GM19438 (cell line): ENCODE measurements around the gene SLC2A10.

ENCODE experiments used
- ATAC-seq: cut with Tn5 transposase; IDR thresholded peaks from one replicate; pipeline ENCODE4 v1.9.1; 2021; ENCODE audit warnings: low read depth; ENCODE audit not compliant: unreplicated experiment

The SLC2A10 gene

GRCh38 chr20:46701986-46702385, 7.5 kb upstream of the SLC2A10 start:
- ATAC-seq, result no peak

- no peak for ATAC-seq
These were observed 6.8 kb upstream of the SLC2A10 start for GRCh38 chr20:46702447-46703203.

DNA sequence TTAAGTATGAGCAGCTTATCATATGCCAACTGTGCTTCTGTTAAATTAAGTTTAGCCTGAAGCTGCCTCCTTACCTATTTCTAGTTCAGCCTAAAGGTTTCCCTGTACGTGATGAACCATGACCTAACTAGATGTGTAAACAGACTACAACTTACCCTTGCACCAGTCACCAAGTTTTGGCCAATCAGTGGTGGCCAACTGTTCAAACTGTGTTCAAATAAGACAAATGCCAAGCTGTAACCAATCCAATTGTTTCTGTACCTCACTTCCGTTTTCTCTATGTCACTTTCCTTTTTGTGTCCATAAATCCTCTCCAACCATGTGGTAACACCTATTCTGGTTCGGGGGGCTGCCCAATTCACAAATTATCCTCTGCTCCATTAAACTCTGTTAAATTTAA, 6.0 kb upstream of the SLC2A10 start:
- no peak for ATAC-seq

GRCh38 chr20:46704714-46705377, 4.6 kb upstream of the SLC2A10 start:
- no peak for ATAC-seq

- ATAC-seq, result no peak
These were observed 4.1 kb upstream of the SLC2A10 start for GRCh38 chr20:46705378-46705729.

- ATAC-seq, result no peak
These were observed 3.2 kb upstream of the SLC2A10 start for GRCh38 chr20:46706242-46706641.

DNA sequence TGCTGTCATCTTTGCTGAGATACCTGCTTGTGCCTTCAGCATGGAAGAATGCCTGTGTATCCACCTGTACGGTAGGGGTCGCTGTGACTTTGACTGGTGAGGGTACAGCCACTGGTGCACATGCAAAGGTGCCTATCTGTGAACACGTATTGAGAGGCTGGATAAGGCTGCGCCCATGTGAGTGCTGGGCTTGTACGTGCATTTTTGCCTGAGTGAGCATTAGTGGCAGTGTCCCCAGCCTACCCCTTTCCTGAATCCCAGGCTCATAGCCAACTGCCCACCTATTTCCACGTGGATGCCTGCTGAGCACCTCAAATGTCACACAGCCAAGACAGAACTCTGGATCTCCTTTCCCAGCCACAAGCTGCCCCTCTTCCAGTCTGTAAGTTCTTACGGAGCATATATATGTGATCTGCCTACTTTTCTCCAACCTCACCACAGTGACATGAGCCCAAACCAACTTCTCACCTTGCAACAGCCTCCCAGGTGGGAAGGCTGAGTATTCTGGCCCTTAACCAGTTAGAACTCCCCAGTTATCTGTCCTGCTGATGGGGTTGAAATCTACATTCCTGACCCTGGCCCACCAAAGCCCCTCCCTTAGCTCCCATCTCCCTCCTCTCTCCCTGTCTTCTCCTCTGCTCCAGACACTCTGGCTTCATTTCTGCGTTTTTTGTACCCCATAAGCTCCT, 1.1 kb upstream of the SLC2A10 start:
- ATAC-seq, result no peak

- no peak for ATAC-seq
These were observed 392 bp upstream of the SLC2A10 start for GRCh38 chr20:46709055-46709458.

DNA sequence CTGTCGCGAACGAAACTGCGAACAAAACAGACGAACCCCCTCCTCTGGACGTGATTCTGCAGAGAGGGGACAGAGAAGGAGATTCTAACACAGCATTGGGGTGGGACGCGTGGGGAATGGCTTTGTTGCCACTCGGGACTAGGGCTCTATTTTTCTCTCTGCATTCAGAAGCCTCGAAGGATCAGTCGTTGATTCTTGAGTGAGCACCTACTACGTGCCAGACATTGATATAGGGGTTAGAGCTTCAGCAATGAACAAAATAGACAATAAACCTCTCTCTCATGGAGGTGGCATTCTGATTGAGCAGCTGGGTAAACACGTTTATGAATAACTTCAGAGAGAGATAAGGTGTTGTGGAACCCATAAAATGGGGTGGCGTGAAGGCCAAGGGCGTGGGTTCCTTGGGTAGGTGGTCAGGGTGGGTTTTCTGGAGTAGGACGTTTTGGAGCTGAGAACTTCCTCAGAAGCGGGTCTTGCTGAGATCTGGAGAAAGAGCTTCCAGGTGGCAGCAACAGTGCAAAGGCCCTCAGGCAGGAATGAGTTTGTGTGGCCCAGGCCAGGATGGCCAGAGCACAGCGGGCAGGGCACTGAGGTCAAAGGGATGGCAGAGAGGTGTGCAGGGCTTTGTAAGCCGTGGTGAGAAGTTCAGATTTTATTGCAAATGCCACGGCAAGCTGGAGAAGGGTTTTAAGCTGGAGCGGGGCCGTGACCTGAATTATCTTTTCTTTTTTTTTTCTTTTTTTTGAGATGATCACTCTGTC, 884 bp downstream of the SLC2A10 start:
- no peak for ATAC-seq

- no peak for ATAC-seq
These were observed 2.7 kb downstream of the SLC2A10 start for GRCh38 chr20:46712056-46712636.

DNA sequence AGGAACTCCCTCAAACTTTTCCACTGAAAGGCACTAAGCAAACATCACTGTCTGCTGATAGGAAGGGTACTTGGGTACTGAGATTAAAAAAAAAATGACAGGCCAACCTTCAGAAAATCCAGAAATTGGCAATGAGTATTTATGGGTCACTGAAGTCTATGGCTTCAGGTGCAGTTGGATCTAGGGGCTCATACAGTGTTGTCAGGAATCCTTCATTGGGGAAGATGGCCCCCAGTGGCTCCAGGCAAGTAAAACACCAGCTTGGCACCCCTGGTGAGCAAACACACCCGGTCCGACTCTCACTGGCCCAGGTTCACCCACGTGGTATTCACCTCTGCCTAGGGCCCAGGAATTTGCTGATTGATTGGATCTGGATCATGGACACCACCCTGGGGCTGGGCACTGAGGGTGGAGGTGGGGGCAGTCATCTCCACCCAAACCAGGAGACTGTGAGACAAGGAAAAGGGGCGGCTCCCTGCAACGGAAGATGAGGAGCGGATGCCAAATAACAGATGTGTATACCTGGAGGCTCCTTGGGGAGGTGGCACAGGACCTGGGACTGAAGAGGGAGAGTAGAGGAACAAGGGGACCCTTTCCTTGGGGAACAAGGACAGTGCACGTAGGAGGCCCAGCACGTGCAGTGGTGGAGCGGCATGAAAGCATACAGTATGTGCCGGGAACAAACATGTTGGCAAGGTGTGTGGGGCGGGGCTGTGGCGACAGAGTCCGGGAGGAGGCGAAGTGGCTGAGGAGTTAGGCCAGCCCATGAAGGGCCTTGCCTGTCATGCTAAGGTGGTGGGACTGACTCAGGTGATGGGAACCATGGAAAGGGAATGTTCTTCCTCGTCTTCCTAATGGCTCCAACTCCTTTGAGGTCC, 4.7 kb downstream of the SLC2A10 start:
- no peak for ATAC-seq

GRCh38 chr20:46715292-46715756, 5.9 kb downstream of the SLC2A10 start:
- no peak for ATAC-seq

DNA sequence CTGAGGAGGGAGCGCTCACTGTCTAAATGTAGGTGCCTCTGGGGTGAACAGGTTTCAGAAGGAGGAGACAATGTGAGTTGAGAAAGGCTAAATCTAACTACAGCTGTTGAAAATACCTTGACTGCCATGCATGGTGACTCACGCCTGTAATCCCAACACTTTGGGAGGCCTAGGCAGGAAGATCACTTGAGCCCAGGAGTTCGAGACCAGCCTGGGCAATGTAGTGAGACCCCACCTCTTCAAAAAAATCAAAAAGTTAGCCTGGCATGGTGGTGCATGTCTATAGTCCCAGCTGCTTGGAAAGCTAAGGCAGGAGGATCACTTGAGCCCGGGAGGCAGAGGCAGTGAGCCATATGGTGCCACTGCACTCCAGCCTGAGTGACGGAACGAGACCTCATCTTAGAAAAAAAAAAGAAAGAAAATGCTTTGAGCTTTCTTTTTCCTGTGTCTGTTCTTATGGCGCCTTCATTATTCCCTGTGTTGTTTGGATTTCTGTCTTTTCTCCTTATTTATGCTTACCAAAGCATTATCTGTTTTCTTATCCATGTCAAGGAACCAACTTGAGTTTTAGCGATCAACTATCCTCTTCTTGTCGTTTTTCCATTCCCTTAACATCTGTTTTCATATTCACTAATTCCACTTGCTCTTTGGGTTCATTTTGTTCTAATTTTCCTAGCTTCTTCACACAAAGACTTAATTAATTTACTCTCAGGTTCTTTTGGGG, 8.5 kb downstream of the SLC2A10 start:
- ATAC-seq, result no peak

- no peak for ATAC-seq
These were observed 10.6 kb downstream of the SLC2A10 start for GRCh38 chr20:46720019-46720418.

DNA sequence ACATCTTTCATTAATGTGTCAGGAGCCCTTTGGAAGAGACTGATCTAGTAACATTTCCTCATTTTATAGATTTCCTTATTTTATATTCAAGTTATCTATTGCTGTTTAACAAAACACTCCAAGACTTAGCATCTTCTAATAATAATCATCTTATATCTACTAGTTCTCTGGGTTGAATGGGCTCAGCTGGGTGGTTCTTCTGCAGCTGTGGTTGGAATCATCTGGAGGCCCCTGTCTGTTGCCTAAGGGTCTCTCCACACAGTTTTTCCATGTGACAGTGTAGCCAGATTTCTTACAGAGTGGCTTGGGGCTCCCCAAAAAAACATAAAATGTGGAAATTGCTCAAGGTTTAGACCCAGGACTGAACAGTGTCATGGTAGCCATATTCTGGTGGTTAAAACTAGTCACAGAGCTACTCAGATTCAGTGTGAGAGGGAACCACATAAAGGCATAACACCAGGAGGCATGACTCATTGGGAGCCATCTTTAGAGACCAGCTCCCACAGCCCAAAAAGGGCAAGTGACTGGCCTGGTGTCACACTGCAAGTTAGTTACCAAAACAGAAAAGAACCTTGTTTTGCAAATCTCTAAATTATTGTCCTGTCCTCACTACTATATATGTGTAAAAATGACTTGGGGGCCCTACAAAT, 11.5 kb downstream of the SLC2A10 start:
- no peak for ATAC-seq

DNA sequence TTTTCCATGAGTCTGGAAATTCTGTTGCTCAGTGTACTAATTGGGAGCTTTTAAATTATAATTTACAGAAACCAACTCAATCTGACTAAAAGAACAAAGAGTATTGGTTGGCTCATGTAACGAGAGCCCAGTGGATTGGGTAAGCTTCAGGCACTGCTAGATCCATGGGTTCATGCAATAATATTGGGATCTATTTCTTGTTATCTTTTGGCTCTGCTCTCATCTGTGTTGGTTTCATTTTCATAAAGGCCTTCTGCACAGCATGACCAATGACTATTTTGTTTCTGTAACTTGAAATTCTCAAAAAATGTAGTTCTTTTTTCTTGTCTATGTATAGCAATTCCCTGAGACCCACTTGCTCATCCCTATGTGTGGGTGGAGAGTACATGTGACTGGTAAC, 12.0 kb downstream of the SLC2A10 start:
- ATAC-seq, result no peak

DNA sequence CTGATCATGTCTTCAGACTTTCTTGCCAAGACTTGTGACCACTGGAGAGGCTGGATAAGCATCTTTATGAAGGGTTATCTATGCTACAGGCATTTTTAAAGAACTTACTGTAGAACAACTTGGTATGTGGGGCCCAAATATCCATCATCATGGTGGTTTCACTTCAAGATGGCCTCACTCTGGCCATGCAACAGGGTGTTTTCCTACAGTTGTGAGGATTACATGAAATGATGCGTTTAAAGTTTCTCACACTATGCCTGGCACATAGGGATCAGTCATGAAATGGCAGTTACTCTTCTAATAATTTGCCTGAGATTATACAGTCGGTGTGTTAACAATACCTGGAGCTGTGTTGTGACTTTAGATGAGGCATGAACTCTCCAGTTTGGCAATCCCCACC, 13.0 kb downstream of the SLC2A10 start:
- ATAC-seq, result no peak

GRCh38 chr20:46723039-46723438, 13.6 kb downstream of the SLC2A10 start:
- ATAC-seq, result no peak
